H9 (cell line): ENCODE results near the gene ROCK1. TPM values are rescaled to one million over a fixed set of nuclear protein-coding genes. Genes with fewer than 3 reads are reported as not detected.

Experiments
- DNase-seq: peaks from one replicate; pipeline ENCODE4 v3.0.0-alpha.2; 2017
- H2AFZ ChIP-seq: one replicate; pipeline ENCODE4 v1.6.1; 2013; ENCODE audit warnings: mild to moderate bottlenecking, low read length, control low read depth, moderate library complexity
- H2AK5ac ChIP-seq: 2 replicates; pipeline ENCODE4 v1.6.1; 2013; ENCODE audit warnings: low read length, control low read depth, mixed read lengths; ENCODE audit not compliant: insufficient read length
- H2BK120ac ChIP-seq: one replicate; pipeline ENCODE4 v1.6.1; 2013; ENCODE audit warnings: low read depth, mild to moderate bottlenecking, low read length, control low read depth, inconsistent platforms; ENCODE audit not compliant: poor library complexity, severe bottlenecking
- H2BK12ac ChIP-seq: 2 replicates; pipeline ENCODE4 v1.6.1; 2013; ENCODE audit warnings: low read length, control low read depth, mixed read lengths, low read depth; ENCODE audit not compliant: insufficient read length
- H2BK15ac ChIP-seq: 2 replicates; pipeline ENCODE4 v1.6.1; 2013; ENCODE audit warnings: low read depth, low read length, control low read depth
- H2BK20ac ChIP-seq: one replicate; pipeline ENCODE4 v1.6.1; 2013; ENCODE audit warnings: low read depth, mild to moderate bottlenecking, low read length, control low read depth, inconsistent platforms; ENCODE audit not compliant: poor library complexity, severe bottlenecking
- H2BK5ac ChIP-seq: 2 replicates; pipeline ENCODE4 v1.6.1; 2013; ENCODE audit warnings: low read length, control low read depth, mixed read lengths; ENCODE audit not compliant: insufficient read length
- H3K14ac ChIP-seq: 2 replicates; pipeline ENCODE4 v1.6.1; 2013; ENCODE audit warnings: low read length, control low read depth; ENCODE audit not compliant: insufficient read depth
- H3K18ac ChIP-seq: 2 replicates; pipeline ENCODE4 v1.6.1; 2013; ENCODE audit warnings: low read depth, mild to moderate bottlenecking, mixed read lengths, low read length, control low read depth; ENCODE audit not compliant: insufficient read length
- H3K23ac ChIP-seq: 2 replicates; pipeline ENCODE4 v1.6.1; 2013; ENCODE audit warnings: low read length, control low read depth, mixed read lengths, low read depth; ENCODE audit not compliant: insufficient read length
- H3K23me2 ChIP-seq: 2 replicates; pipeline ENCODE4 v1.6.1; 2013; ENCODE audit warnings: low read depth, mild to moderate bottlenecking, mixed read lengths, low read length, control low read depth; ENCODE audit not compliant: insufficient read length, poor library complexity, severe bottlenecking
- H3K27ac ChIP-seq: 2 replicates; pipeline ENCODE4 v1.5.1; 2013; ENCODE audit warnings: low read length, control low read depth, mixed read lengths, low read depth; ENCODE audit not compliant: insufficient read length
- H3K27me3 ChIP-seq: 2 replicates; pipeline ENCODE4 v1.6.1; 2013; ENCODE audit warnings: low read length, control low read depth, inconsistent platforms; ENCODE audit not compliant: insufficient read depth
- H3K4ac ChIP-seq: 2 replicates; pipeline ENCODE4 v1.6.1; 2013; ENCODE audit warnings: low read depth, mild to moderate bottlenecking, control low read depth, inconsistent platforms, low read length, moderate library complexity
- H3K4me1 ChIP-seq: 2 replicates; pipeline ENCODE4 v1.6.1; 2013; ENCODE audit warnings: low read length, control low read depth, inconsistent platforms; ENCODE audit not compliant: insufficient read depth
- H3K4me2 ChIP-seq: 2 replicates; pipeline ENCODE4 v1.6.1; 2013; ENCODE audit warnings: low read length, control low read depth, mixed read lengths; ENCODE audit not compliant: insufficient read length, insufficient read depth
- H3K56ac ChIP-seq: 2 replicates; pipeline ENCODE4 v1.6.1; 2013; ENCODE audit warnings: low read depth, mild to moderate bottlenecking, mixed read lengths, low read length, control low read depth; ENCODE audit not compliant: insufficient read length
- H3K79me1 ChIP-seq: 2 replicates; pipeline ENCODE4 v1.6.1; 2013; ENCODE audit warnings: low read depth, mild to moderate bottlenecking, moderate library complexity, low read length, control low read depth, inconsistent platforms; ENCODE audit not compliant: insufficient read depth, poor library complexity, severe bottlenecking
- H3K79me2 ChIP-seq: 2 replicates; pipeline ENCODE4 v1.6.1; 2013; ENCODE audit warnings: low read length, control low read depth, inconsistent platforms; ENCODE audit not compliant: insufficient read depth
- H3K9ac ChIP-seq: 2 replicates; pipeline ENCODE4 v1.6.1; 2013; ENCODE audit warnings: low read length, control low read depth, mixed read lengths; ENCODE audit not compliant: insufficient read length; ENCODE audit errors: extremely low read depth
- H3K9me3 ChIP-seq: one replicate; pipeline ENCODE4 v1.6.1; 2013; ENCODE audit warnings: low read depth, low read length, inconsistent platforms; ENCODE audit not compliant: control insufficient read depth
- H3T11ph ChIP-seq: one replicate; pipeline ENCODE4 v1.6.1; 2013; ENCODE audit warnings: mild to moderate bottlenecking, low read length, control low read depth, inconsistent platforms
- H4K20me1 ChIP-seq: one replicate; pipeline ENCODE4 v1.6.1; 2013; ENCODE audit not compliant: control insufficient read depth, insufficient read length, insufficient read depth
- H4K5ac ChIP-seq: 2 replicates; pipeline ENCODE4 v1.6.1; 2013; ENCODE audit warnings: low read depth, mild to moderate bottlenecking, mixed read lengths, low read length, control low read depth; ENCODE audit not compliant: insufficient read length
- H4K8ac ChIP-seq: replicated peaks from 2 replicates; pipeline ENCODE4 v1.6.1; 2013; ENCODE audit warnings: low read length, control low read depth, mixed read lengths, low read depth; ENCODE audit not compliant: insufficient read length
- H4K91ac ChIP-seq: 2 replicates; pipeline ENCODE4 v1.6.1; 2013; ENCODE audit warnings: low read depth, mild to moderate bottlenecking, moderate library complexity, mixed read lengths, low read length, control low read depth; ENCODE audit not compliant: insufficient read length
- H3K27ac Mint-ChIP-seq, 3 experiments: 2 replicates in 2 of 3; 3 replicates in 1 of 3; pipeline ENCODE4 v1.8.0; 2020 to 2021; ENCODE audit warnings: mixed read lengths in 3 of 3, mild to moderate bottlenecking in 1 of 3, moderate library complexity in 1 of 3
- H3K27me3 Mint-ChIP-seq: 2 replicates; pipeline ENCODE4 v1.8.0; 2021; ENCODE audit warnings: low read depth, mild to moderate bottlenecking, moderate library complexity, mixed read lengths
- H3K36me3 Mint-ChIP-seq, 3 experiments: 2 replicates in 2 of 3; 3 replicates in 1 of 3; pipeline ENCODE4 v1.8.0; 2020 to 2021; ENCODE audit warnings: low read depth in 3 of 3, mixed read lengths in 3 of 3; ENCODE audit not compliant: insufficient read depth in 1 of 3
- H3K4me1 Mint-ChIP-seq, 2 experiments: 2 replicates each; pipeline ENCODE4 v1.8.0; 2020; ENCODE audit warnings: mixed read lengths in 2 of 2
- H3K4me3 Mint-ChIP-seq, 2 experiments: 2 replicates in 1 of 2; 3 replicates in 1 of 2; pipeline ENCODE4 v1.8.0; 2020 to 2021; ENCODE audit warnings: mild to moderate bottlenecking in 2 of 2, mixed read lengths in 2 of 2, moderate library complexity in 1 of 2
- H3K9me3 Mint-ChIP-seq, 2 experiments: 2 replicates in 1 of 2; 3 replicates in 1 of 2; pipeline ENCODE4 v1.8.0; 2020; ENCODE audit warnings: mild to moderate bottlenecking in 2 of 2, mixed read lengths in 2 of 2, moderate library complexity in 1 of 2
- WGBS: extraction: QIAGEN DNeasy Blood & Tissue Kit; methylation state at CpG from one replicate; pipeline ENCODE4 v1.1.7; 2013; ENCODE audit warnings: missing lambda C conversion rate, low lambda C conversion rate, mixed read lengths; ENCODE audit not compliant: insufficient read length; ENCODE audit errors: extremely low coverage; 5-methylcytosine and 5-hydroxymethylcytosine counted together
- total RNA-seq: library from RNA; stranded (reverse); gene quantifications from 2 replicates; pipeline ENCODE4 v1.2.1, GENCODE V29; 2021
- TF ChIP-seq, protein P1 (sequence below): fragments of 200-600 bp; sonication (generic); conservative IDR thresholded peaks from 3 replicates; pipeline ENCODE4 v1.8.0; 2021; ENCODE audit warnings: antibody characterized with exemption, mild to moderate bottlenecking

The ROCK1 gene
- total RNA-seq, 1 experiment from 2014 or later = 38.2 TPM

- no peaks in the 10 kb centered on the region for H3K23me2 ChIP-seq
- H4K91ac ChIP-seq = no peak overlapping the region
- no CpG with 5 or more reads among the region's 3 CpGs for WGBS
- no peak overlapping the region for H3K4me3 Mint-ChIP-seq
- no peak for DNase-seq
- H2AFZ ChIP-seq = no peak overlapping the region
- H3K27ac ChIP-seq = no peak overlapping the region
- H2BK15ac ChIP-seq = no peak overlapping the region
- H3K9me3 ChIP-seq = no peaks in the 10 kb centered on the region
- H3K27me3 ChIP-seq = no peaks in the 10 kb centered on the region
- no peaks in the 10 kb centered on the region for H3K79me2 ChIP-seq
- no peak overlapping the region for H4K5ac ChIP-seq
- no peak overlapping the region for H2AK5ac ChIP-seq
- H3K56ac ChIP-seq = no peak overlapping the region
- no peaks in the 10 kb centered on the region for H4K20me1 ChIP-seq
- H3K36me3 Mint-ChIP-seq = no peaks in the 10 kb centered on the region
- H3K4me1 Mint-ChIP-seq = 0 out of 4 replicates have a peak, but pooled peaks cover 0 to 2% of the 10 kb centered on the region in 2 experiments
- H3K18ac ChIP-seq = no peak overlapping the region
- H3K9me3 Mint-ChIP-seq = no peaks in the 10 kb centered on the region
- H2BK12ac ChIP-seq = no peak overlapping the region
- H3K14ac ChIP-seq = no peak overlapping the region
- H2BK20ac ChIP-seq = no peak overlapping the region
- no peak overlapping the region for H2BK5ac ChIP-seq
- H2BK120ac ChIP-seq = no peak overlapping the region
- no peak overlapping the region for H4K8ac ChIP-seq
- no peaks in the 10 kb centered on the region for H3K4me1 ChIP-seq
- no peaks in the 10 kb centered on the region for H3K27me3 Mint-ChIP-seq
- TF ChIP-seq, protein P1, sequence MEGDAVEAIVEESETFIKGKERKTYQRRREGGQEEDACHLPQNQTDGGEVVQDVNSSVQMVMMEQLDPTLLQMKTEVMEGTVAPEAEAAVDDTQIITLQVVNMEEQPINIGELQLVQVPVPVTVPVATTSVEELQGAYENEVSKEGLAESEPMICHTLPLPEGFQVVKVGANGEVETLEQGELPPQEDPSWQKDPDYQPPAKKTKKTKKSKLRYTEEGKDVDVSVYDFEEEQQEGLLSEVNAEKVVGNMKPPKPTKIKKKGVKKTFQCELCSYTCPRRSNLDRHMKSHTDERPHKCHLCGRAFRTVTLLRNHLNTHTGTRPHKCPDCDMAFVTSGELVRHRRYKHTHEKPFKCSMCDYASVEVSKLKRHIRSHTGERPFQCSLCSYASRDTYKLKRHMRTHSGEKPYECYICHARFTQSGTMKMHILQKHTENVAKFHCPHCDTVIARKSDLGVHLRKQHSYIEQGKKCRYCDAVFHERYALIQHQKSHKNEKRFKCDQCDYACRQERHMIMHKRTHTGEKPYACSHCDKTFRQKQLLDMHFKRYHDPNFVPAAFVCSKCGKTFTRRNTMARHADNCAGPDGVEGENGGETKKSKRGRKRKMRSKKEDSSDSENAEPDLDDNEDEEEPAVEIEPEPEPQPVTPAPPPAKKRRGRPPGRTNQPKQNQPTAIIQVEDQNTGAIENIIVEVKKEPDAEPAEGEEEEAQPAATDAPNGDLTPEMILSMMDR = no peak
- no peak overlapping the region for H3K9ac ChIP-seq
- no peaks in the 10 kb centered on the region for H3K79me1 ChIP-seq
- no peak overlapping the region for H3T11ph ChIP-seq
- H3K23ac ChIP-seq = no peak overlapping the region
- no peak overlapping the region for H3K4me2 ChIP-seq
- no peak overlapping the region for H3K27ac Mint-ChIP-seq
- no peak overlapping the region for H3K4ac ChIP-seq
Measured at GRCh38 chr18:21054252-21054821, 57.3 kb downstream of the ROCK1 start.
